H9 (cell line): ENCODE measurements around the gene CRHR2. TPM values are rescaled to one million over a fixed set of nuclear protein-coding genes. Genes with fewer than 3 reads are reported as not detected.

ENCODE experiments used
- DNase-seq: peaks from one replicate; pipeline ENCODE4 v3.0.0-alpha.2; 2017
- H2AFZ ChIP-seq: one replicate; pipeline ENCODE4 v1.6.1; 2013; ENCODE audit warnings: mild to moderate bottlenecking, low read length, control low read depth, moderate library complexity
- H2AK5ac ChIP-seq: 2 replicates; pipeline ENCODE4 v1.6.1; 2013; ENCODE audit warnings: low read length, control low read depth, mixed read lengths; ENCODE audit not compliant: insufficient read length
- H2BK120ac ChIP-seq: one replicate; pipeline ENCODE4 v1.6.1; 2013; ENCODE audit warnings: low read depth, mild to moderate bottlenecking, low read length, control low read depth, inconsistent platforms; ENCODE audit not compliant: poor library complexity, severe bottlenecking
- H2BK12ac ChIP-seq: 2 replicates; pipeline ENCODE4 v1.6.1; 2013; ENCODE audit warnings: low read length, control low read depth, mixed read lengths, low read depth; ENCODE audit not compliant: insufficient read length
- H2BK15ac ChIP-seq: 2 replicates; pipeline ENCODE4 v1.6.1; 2013; ENCODE audit warnings: low read depth, low read length, control low read depth
- H2BK20ac ChIP-seq: one replicate; pipeline ENCODE4 v1.6.1; 2013; ENCODE audit warnings: low read depth, mild to moderate bottlenecking, low read length, control low read depth, inconsistent platforms; ENCODE audit not compliant: poor library complexity, severe bottlenecking
- H2BK5ac ChIP-seq: 2 replicates; pipeline ENCODE4 v1.6.1; 2013; ENCODE audit warnings: low read length, control low read depth, mixed read lengths; ENCODE audit not compliant: insufficient read length
- H3K14ac ChIP-seq: 2 replicates; pipeline ENCODE4 v1.6.1; 2013; ENCODE audit warnings: low read length, control low read depth; ENCODE audit not compliant: insufficient read depth
- H3K18ac ChIP-seq: 2 replicates; pipeline ENCODE4 v1.6.1; 2013; ENCODE audit warnings: low read depth, mild to moderate bottlenecking, mixed read lengths, low read length, control low read depth; ENCODE audit not compliant: insufficient read length
- H3K23ac ChIP-seq: 2 replicates; pipeline ENCODE4 v1.6.1; 2013; ENCODE audit warnings: low read length, control low read depth, mixed read lengths, low read depth; ENCODE audit not compliant: insufficient read length
- H3K23me2 ChIP-seq: 2 replicates; pipeline ENCODE4 v1.6.1; 2013; ENCODE audit warnings: low read depth, mild to moderate bottlenecking, mixed read lengths, low read length, control low read depth; ENCODE audit not compliant: insufficient read length, poor library complexity, severe bottlenecking
- H3K27ac ChIP-seq: 2 replicates; pipeline ENCODE4 v1.5.1; 2013; ENCODE audit warnings: low read length, control low read depth, mixed read lengths, low read depth; ENCODE audit not compliant: insufficient read length
- H3K27me3 ChIP-seq: 2 replicates; pipeline ENCODE4 v1.6.1; 2013; ENCODE audit warnings: low read length, control low read depth, inconsistent platforms; ENCODE audit not compliant: insufficient read depth
- H3K4ac ChIP-seq: 2 replicates; pipeline ENCODE4 v1.6.1; 2013; ENCODE audit warnings: low read depth, mild to moderate bottlenecking, control low read depth, inconsistent platforms, low read length, moderate library complexity
- H3K4me1 ChIP-seq: 2 replicates; pipeline ENCODE4 v1.6.1; 2013; ENCODE audit warnings: low read length, control low read depth, inconsistent platforms; ENCODE audit not compliant: insufficient read depth
- H3K4me2 ChIP-seq: 2 replicates; pipeline ENCODE4 v1.6.1; 2013; ENCODE audit warnings: low read length, control low read depth, mixed read lengths; ENCODE audit not compliant: insufficient read length, insufficient read depth
- H3K56ac ChIP-seq: 2 replicates; pipeline ENCODE4 v1.6.1; 2013; ENCODE audit warnings: low read depth, mild to moderate bottlenecking, mixed read lengths, low read length, control low read depth; ENCODE audit not compliant: insufficient read length
- H3K79me1 ChIP-seq: 2 replicates; pipeline ENCODE4 v1.6.1; 2013; ENCODE audit warnings: low read depth, mild to moderate bottlenecking, moderate library complexity, low read length, control low read depth, inconsistent platforms; ENCODE audit not compliant: insufficient read depth, poor library complexity, severe bottlenecking
- H3K79me2 ChIP-seq: 2 replicates; pipeline ENCODE4 v1.6.1; 2013; ENCODE audit warnings: low read length, control low read depth, inconsistent platforms; ENCODE audit not compliant: insufficient read depth
- H3K9ac ChIP-seq: 2 replicates; pipeline ENCODE4 v1.6.1; 2013; ENCODE audit warnings: low read length, control low read depth, mixed read lengths; ENCODE audit not compliant: insufficient read length; ENCODE audit errors: extremely low read depth
- H3K9me3 ChIP-seq: one replicate; pipeline ENCODE4 v1.6.1; 2013; ENCODE audit warnings: low read depth, low read length, inconsistent platforms; ENCODE audit not compliant: control insufficient read depth
- H3T11ph ChIP-seq: one replicate; pipeline ENCODE4 v1.6.1; 2013; ENCODE audit warnings: mild to moderate bottlenecking, low read length, control low read depth, inconsistent platforms
- H4K20me1 ChIP-seq: one replicate; pipeline ENCODE4 v1.6.1; 2013; ENCODE audit not compliant: control insufficient read depth, insufficient read length, insufficient read depth
- H4K5ac ChIP-seq: 2 replicates; pipeline ENCODE4 v1.6.1; 2013; ENCODE audit warnings: low read depth, mild to moderate bottlenecking, mixed read lengths, low read length, control low read depth; ENCODE audit not compliant: insufficient read length
- H4K8ac ChIP-seq: replicated peaks from 2 replicates; pipeline ENCODE4 v1.6.1; 2013; ENCODE audit warnings: low read length, control low read depth, mixed read lengths, low read depth; ENCODE audit not compliant: insufficient read length
- H4K91ac ChIP-seq: 2 replicates; pipeline ENCODE4 v1.6.1; 2013; ENCODE audit warnings: low read depth, mild to moderate bottlenecking, moderate library complexity, mixed read lengths, low read length, control low read depth; ENCODE audit not compliant: insufficient read length
- H3K27ac Mint-ChIP-seq, 3 experiments: 2 replicates in 2 of 3; 3 replicates in 1 of 3; pipeline ENCODE4 v1.8.0; 2020 to 2021; ENCODE audit warnings: mixed read lengths in 3 of 3, mild to moderate bottlenecking in 1 of 3, moderate library complexity in 1 of 3
- H3K27me3 Mint-ChIP-seq: 2 replicates; pipeline ENCODE4 v1.8.0; 2021; ENCODE audit warnings: low read depth, mild to moderate bottlenecking, moderate library complexity, mixed read lengths
- H3K36me3 Mint-ChIP-seq, 3 experiments: 2 replicates in 2 of 3; 3 replicates in 1 of 3; pipeline ENCODE4 v1.8.0; 2020 to 2021; ENCODE audit warnings: low read depth in 3 of 3, mixed read lengths in 3 of 3; ENCODE audit not compliant: insufficient read depth in 1 of 3
- H3K4me1 Mint-ChIP-seq, 2 experiments: 2 replicates each; pipeline ENCODE4 v1.8.0; 2020; ENCODE audit warnings: mixed read lengths in 2 of 2
- H3K4me3 Mint-ChIP-seq, 2 experiments: 2 replicates in 1 of 2; 3 replicates in 1 of 2; pipeline ENCODE4 v1.8.0; 2020 to 2021; ENCODE audit warnings: mild to moderate bottlenecking in 2 of 2, mixed read lengths in 2 of 2, moderate library complexity in 1 of 2
- H3K9me3 Mint-ChIP-seq, 2 experiments: 2 replicates in 1 of 2; 3 replicates in 1 of 2; pipeline ENCODE4 v1.8.0; 2020; ENCODE audit warnings: mild to moderate bottlenecking in 2 of 2, mixed read lengths in 2 of 2, moderate library complexity in 1 of 2
- WGBS: extraction: QIAGEN DNeasy Blood & Tissue Kit; methylation state at CpG from one replicate; pipeline ENCODE4 v1.1.7; 2013; ENCODE audit warnings: missing lambda C conversion rate, low lambda C conversion rate, mixed read lengths; ENCODE audit not compliant: insufficient read length; ENCODE audit errors: extremely low coverage; 5-methylcytosine and 5-hydroxymethylcytosine counted together
- total RNA-seq: library from RNA; stranded (reverse); gene quantifications from 2 replicates; pipeline ENCODE4 v1.2.1, GENCODE V29; 2021
- TF ChIP-seq, protein P1 (sequence below): fragments of 200-600 bp; sonication (generic); conservative IDR thresholded peaks from 3 replicates; pipeline ENCODE4 v1.8.0; 2021; ENCODE audit warnings: antibody characterized with exemption, mild to moderate bottlenecking

CRHR2 gene
- total RNA-seq, 1 experiment from 2014 or later, result 0.07 TPM

DNA sequence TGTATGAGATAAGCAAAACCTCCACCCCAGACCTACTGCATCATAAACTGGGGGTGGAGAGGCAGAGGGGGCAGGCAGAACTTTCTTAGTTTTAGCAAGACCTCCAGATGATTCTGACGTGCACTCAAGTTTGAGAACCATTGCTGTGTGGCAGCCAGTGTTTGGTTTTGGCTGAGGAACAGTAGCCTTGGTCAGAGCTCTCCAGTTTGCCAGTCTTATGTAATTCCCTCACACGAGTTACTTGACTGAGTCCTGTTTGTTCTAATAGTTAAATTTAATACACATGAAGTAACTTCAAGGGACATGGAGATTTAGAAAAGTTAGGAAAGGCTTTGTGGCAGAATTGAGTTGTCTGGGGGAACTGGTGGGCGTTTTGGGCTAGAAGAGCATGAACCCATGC, 49.0 kb downstream of the CRHR2 start:
- no CpG with 5 or more reads among the region's 3 CpGs for WGBS
- no peak overlapping the region for H3K23ac ChIP-seq
- no peak overlapping the region for H2BK12ac ChIP-seq
- no peak overlapping the region for H3T11ph ChIP-seq
- H4K91ac ChIP-seq, result no peak overlapping the region
- no peak overlapping the region for H4K5ac ChIP-seq
- Mint-ChIP-seq H3K4me1 (no peaks in the 10 kb centered on the region), H3K36me3 (peaks cover 62 to 81% (median 62%) of the 10 kb centered on the region in 3 experiments), H3K27ac (no peak overlapping the region), H3K27me3 (no peaks in the 10 kb centered on the region), H3K4me3 (no peak overlapping the region), H3K9me3 (no peaks in the 10 kb centered on the region; a peak in 1 of 5 replicates)
- H2BK20ac ChIP-seq, result no peak overlapping the region
- H2BK120ac ChIP-seq, result no peak overlapping the region
- no peak overlapping the region for H3K4ac ChIP-seq
- no peaks in the 10 kb centered on the region for H3K4me1 ChIP-seq
- H3K27ac ChIP-seq, result no peak overlapping the region
- no peaks in the 10 kb centered on the region for H3K79me1 ChIP-seq
- no peaks in the 10 kb centered on the region for H3K27me3 ChIP-seq
- H3K9me3 ChIP-seq, result no peaks in the 10 kb centered on the region
- no peak overlapping the region for H2BK5ac ChIP-seq
- no peaks in the 10 kb centered on the region for H4K20me1 ChIP-seq
- H4K8ac ChIP-seq, result no peak overlapping the region
- H3K14ac ChIP-seq, result no peak overlapping the region
- H3K18ac ChIP-seq, result no peak overlapping the region
- no peak overlapping the region for H3K9ac ChIP-seq
- H3K4me2 ChIP-seq, result no peak overlapping the region
- no peak for DNase-seq
- no peak overlapping the region for H2BK15ac ChIP-seq
- H2AFZ ChIP-seq, result no peak overlapping the region
- TF ChIP-seq, protein P1, sequence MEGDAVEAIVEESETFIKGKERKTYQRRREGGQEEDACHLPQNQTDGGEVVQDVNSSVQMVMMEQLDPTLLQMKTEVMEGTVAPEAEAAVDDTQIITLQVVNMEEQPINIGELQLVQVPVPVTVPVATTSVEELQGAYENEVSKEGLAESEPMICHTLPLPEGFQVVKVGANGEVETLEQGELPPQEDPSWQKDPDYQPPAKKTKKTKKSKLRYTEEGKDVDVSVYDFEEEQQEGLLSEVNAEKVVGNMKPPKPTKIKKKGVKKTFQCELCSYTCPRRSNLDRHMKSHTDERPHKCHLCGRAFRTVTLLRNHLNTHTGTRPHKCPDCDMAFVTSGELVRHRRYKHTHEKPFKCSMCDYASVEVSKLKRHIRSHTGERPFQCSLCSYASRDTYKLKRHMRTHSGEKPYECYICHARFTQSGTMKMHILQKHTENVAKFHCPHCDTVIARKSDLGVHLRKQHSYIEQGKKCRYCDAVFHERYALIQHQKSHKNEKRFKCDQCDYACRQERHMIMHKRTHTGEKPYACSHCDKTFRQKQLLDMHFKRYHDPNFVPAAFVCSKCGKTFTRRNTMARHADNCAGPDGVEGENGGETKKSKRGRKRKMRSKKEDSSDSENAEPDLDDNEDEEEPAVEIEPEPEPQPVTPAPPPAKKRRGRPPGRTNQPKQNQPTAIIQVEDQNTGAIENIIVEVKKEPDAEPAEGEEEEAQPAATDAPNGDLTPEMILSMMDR, result no peak
- H3K56ac ChIP-seq, result no peak overlapping the region
- H2AK5ac ChIP-seq, result no peak overlapping the region
- H3K23me2 ChIP-seq, result no peaks in the 10 kb centered on the region
- H3K79me2 ChIP-seq, result no peaks in the 10 kb centered on the region
